ENCODE results near the gene SNAI3. TPM values are rescaled to one million over a fixed set of nuclear protein-coding genes. Genes with fewer than 3 reads are reported as not detected.
A peak's percentile ranks its signal among the peaks of the same experiment; 100 is the strongest.

The SNAI3 gene
- total RNA-seq, 1 donor from 2014 or later: 6.1 TPM

DNA sequence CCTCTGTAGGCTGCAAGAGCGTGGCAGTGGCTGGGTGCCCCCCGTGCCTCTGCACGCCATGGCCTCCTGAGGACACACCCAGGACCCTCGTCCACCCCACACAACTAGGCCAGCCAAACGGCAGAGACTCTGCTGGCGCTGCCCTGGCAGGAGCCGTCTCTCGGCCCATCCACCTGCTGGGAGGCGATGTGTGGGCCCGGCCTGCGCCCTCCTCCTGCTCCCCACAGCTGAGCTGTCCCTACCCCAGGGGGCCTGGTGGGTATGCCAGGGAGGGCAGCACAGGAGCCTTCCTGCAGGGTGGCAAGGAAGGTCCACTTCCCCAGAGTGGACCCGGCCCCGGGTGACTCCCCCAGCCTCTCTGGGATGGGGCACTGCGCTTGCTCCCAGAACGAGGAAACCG, 12.9 kb upstream of the SNAI3 start:
- intact Hi-C loops (cut with DNase I): no loop called here
- Histone ChIP-seq H3K4me3 (no peak overlapping the region), H3K9me3 (no peaks in the 10 kb centered on the region), H3K4me1 (peaks cover 58% of the 10 kb centered on the region), H3K27me3 (ENCODE audit: low read depth) (no peaks in the 10 kb centered on the region), H3K27ac (peak overlapping the region; percentile 89), H3K36me3 (peaks cover 57% of the 10 kb centered on the region)
- no peak for ATAC-seq
- no peak for TF ChIP-seq CTCF (IDR thresholded peaks at IDR 0.05)
- no peak for DNase-seq

- DNase-seq: no peak
- peak overlapping the region; percentile 89 for H3K27ac ChIP-seq
- peaks cover 52% of the 10 kb centered on the region for H3K4me1 ChIP-seq
These were observed 12.3 kb upstream of the SNAI3 start for GRCh38 chr16:88698646-88699045.

DNA sequence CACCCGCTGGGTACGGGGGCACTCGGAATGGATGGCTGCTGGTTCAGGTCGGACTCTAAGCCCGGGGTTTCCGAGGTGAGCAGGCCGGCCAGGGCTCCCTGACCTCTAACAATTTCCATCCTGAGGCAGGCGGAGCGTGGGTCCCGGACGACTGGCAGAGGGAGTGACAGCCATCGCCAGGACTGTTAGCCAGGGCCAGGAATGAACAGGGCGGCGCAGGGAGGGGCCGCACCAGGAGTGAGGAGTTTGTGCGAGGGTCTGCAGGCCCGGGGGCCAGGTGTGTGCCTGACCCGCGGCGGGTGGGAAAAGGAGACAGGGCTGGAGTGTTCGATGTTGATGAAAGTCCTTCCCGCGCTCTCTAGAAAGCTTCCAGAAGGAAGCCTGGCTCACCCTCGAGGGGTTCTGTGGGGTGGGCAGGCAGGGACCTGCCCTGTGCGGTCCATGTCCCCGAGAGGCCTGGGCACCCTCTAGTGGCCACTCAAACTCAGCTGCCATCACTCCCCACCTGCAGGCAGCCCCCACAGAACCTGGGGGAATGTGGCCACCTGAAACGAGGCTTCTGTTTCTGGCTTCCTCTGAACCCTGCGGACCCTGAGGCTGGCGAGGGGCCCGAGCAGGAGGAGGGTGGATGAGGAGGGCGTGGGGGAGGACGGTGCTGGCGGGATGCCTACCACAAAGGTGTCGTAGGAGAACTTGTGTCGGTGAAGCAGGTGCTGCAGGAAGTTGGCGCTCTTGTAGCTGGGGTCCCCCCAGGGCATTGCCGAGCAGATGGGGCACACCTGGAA, 11.7 kb upstream of the SNAI3 start:
- Histone ChIP-seq H3K27me3 (ENCODE audit: low read depth) (no peaks in the 10 kb centered on the region), H3K4me1 (peaks cover 46% of the 10 kb centered on the region), H3K4me3 (no peak overlapping the region), H3K27ac (no peak overlapping the region), H3K36me3 (peaks cover 57% of the 10 kb centered on the region), H3K9me3 (no peaks in the 10 kb centered on the region)
- DNase-seq (no peak), ATAC-seq (no peak)
- TF ChIP-seq CTCF (IDR thresholded peaks at IDR 0.05): peak; percentile 23
- intact Hi-C loops (cut with DNase I): no loop called here

More at GRCh38 chr16:88698646-88699045, 12.3 kb upstream of the SNAI3 start:
- Histone ChIP-seq H3K9me3 (no peaks in the 10 kb centered on the region), H3K27me3 (ENCODE audit: low read depth) (no peaks in the 10 kb centered on the region), H3K36me3 (peaks cover 57% of the 10 kb centered on the region), H3K4me3 (no peak overlapping the region)
- no peak for ATAC-seq
- intact Hi-C loops (cut with DNase I): no loop called here
- TF ChIP-seq CTCF (IDR thresholded peaks at IDR 0.05): no peak

DNA sequence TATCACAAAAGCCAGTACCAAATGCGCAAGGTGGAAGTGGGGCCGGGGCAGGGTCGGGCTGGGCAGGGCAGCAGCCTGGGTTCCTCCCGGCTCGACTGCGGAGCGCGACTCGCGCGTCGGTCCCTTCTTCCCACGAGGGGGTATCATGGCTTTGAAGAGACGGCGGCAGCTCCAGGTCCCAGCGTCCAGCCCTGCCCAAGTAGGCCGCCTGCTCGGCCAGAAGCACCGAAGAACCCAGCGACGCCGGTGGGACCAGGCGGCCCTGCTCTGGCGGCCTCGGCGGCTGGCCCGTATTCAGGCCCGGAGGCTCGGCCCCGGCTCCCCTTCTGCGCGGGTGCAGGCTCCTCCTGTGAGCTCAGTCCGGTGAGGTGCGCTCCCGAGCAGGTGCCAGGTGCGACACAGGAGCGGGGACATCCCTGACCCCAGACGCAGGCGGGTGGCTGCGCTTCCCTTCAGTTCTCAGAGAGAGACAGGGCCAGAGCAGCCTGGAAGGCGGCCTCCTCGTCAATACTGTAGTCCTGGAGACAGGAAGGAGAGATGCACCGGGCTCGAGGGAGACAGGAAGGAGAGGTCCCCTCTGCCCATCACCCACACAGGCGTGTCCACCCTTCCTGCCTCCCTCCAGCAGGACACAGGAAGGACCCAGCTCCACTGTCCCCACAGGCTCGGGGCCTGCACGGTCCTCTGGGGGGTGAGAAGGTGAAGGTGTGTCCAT, 11.0 kb upstream of the SNAI3 start:
- intact Hi-C loops (cut with DNase I): no loop called here
- ATAC-seq (no peak), DNase-seq (no peak)
- no peaks in the 10 kb centered on the region for H3K27me3 ChIP-seq (ENCODE audit: low read depth)
- TF ChIP-seq CTCF (IDR thresholded peaks at IDR 0.05): no peak
- H3K9me3 ChIP-seq: no peaks in the 10 kb centered on the region
- no peak overlapping the region for H3K4me3 ChIP-seq
- H3K4me1 ChIP-seq: peaks cover 46% of the 10 kb centered on the region
- peak overlapping the region; percentile 24 for H3K27ac ChIP-seq
- peaks cover 52% of the 10 kb centered on the region for H3K36me3 ChIP-seq

DNA sequence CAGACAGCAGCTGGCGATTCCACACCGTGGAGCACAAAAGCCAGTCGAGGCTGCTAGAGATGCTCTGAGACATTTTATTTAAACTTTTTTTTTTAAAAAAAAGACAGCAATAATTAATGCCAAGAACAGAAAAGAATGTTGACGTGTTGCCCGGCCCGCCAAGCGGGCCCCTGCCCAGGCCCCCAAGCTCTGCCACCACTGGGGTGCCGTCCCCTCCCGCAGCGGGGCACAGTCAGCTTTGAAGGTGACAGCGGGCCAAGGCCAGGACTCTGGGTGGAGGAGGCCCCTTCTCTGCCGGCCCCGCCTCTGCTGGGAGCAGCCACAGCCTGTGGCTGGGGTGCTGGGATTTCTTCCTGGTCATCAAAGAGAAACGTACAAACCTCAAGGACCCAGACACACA, 10.1 kb upstream of the SNAI3 start:
- peaks cover 7% of the 10 kb centered on the region for H3K27me3 ChIP-seq (ENCODE audit: low read depth)
- H3K9me3 ChIP-seq: no peaks in the 10 kb centered on the region
- peaks cover 52% of the 10 kb centered on the region for H3K36me3 ChIP-seq
- TF ChIP-seq CTCF (IDR thresholded peaks at IDR 0.05): no peak
- ATAC-seq: no peak
- peaks cover 46% of the 10 kb centered on the region for H3K4me1 ChIP-seq
- no peak overlapping the region for H3K4me3 ChIP-seq
- H3K27ac ChIP-seq: no peak overlapping the region
- intact Hi-C loops (cut with DNase I): no loop called here
- DNase-seq: no peak
